Memory B cell (primary cell): Measurements from ENCODE around the gene DOC2A.

Source experiments
- ATAC-seq: fragments of 150-1000 bp; cut with Tn5 transposase; 2 replicates; pipeline ENCODE4 v1.10.0; 2021; ENCODE audit warnings: low read depth, mild to moderate bottlenecking, moderate library complexity
- DNase-seq, 2 donors: peaks; one replicate each; pipeline ENCODE4 v3.0.0; 2022; ENCODE audit warnings: low spot score in 2 of 2
- H3K27ac Mint-ChIP-seq: one replicate; pipeline ENCODE4 v1.8.0; 2022; ENCODE audit warnings: mild to moderate bottlenecking, moderate library complexity, mixed read lengths
- H3K27me3 Mint-ChIP-seq: one replicate; pipeline ENCODE4 v1.8.0; 2022; ENCODE audit warnings: mixed read lengths
- H3K36me3 Mint-ChIP-seq: one replicate; pipeline ENCODE4 v1.8.0; 2022; ENCODE audit warnings: mild to moderate bottlenecking, mixed read lengths
- H3K4me1 Mint-ChIP-seq: one replicate; pipeline ENCODE4 v1.8.0; 2022; ENCODE audit warnings: mixed read lengths
- H3K4me3 Mint-ChIP-seq: one replicate; pipeline ENCODE4 v1.8.0; 2022; ENCODE audit warnings: mild to moderate bottlenecking, moderate library complexity, mixed read lengths
- H3K9me3 Mint-ChIP-seq: one replicate; pipeline ENCODE4 v1.8.0; 2022; ENCODE audit warnings: mixed read lengths

The DOC2A gene

GRCh38 chr16:29983420-29984136, 27.2 kb downstream of the DOC2A start:
- no peak overlapping the region for H3K4me3 Mint-ChIP-seq
- no peaks in the 10 kb centered on the region for H3K9me3 Mint-ChIP-seq
- H3K27me3 Mint-ChIP-seq: no peaks in the 10 kb centered on the region
- no peak overlapping the region for H3K27ac Mint-ChIP-seq
- H3K4me1 Mint-ChIP-seq: no peaks in the 10 kb centered on the region
- peaks cover 43% of the 10 kb centered on the region for H3K36me3 Mint-ChIP-seq
- DNase-seq (no peak), ATAC-seq (no peak)

- Mint-ChIP-seq H3K9me3 (no peaks in the 10 kb centered on the region), H3K27me3 (no peaks in the 10 kb centered on the region), H3K4me1 (no peaks in the 10 kb centered on the region), H3K27ac (no peak overlapping the region), H3K36me3 (peaks cover 40% of the 10 kb centered on the region), H3K4me3 (no peak overlapping the region)
- DNase-seq (no peak), ATAC-seq (no peak)
Observed at GRCh38 chr16:29982560-29983419, 28.0 kb downstream of the DOC2A start.

GRCh38 chr16:29978564-29979270, 32.1 kb downstream of the DOC2A start:
- ATAC-seq (no peak), DNase-seq (no peak)
- peaks cover 15% of the 10 kb centered on the region for H3K4me1 Mint-ChIP-seq
- peaks cover 27% of the 10 kb centered on the region for H3K36me3 Mint-ChIP-seq
- no peaks in the 10 kb centered on the region for H3K27me3 Mint-ChIP-seq
- H3K9me3 Mint-ChIP-seq: no peaks in the 10 kb centered on the region
- no peak overlapping the region for H3K27ac Mint-ChIP-seq
- no peak overlapping the region for H3K4me3 Mint-ChIP-seq

- H3K27ac Mint-ChIP-seq: no peak overlapping the region
- no peaks in the 10 kb centered on the region for H3K9me3 Mint-ChIP-seq
- H3K4me3 Mint-ChIP-seq: no peak overlapping the region
- H3K27me3 Mint-ChIP-seq: no peaks in the 10 kb centered on the region
- H3K36me3 Mint-ChIP-seq: peaks cover 21% of the 10 kb centered on the region
- DNase-seq (no peak), ATAC-seq (no peak)
- H3K4me1 Mint-ChIP-seq: peaks cover 21% of the 10 kb centered on the region
Observed at GRCh38 chr16:29978081-29978480, 32.7 kb downstream of the DOC2A start.

- Mint-ChIP-seq H3K36me3 (peaks cover 19% of the 10 kb centered on the region), H3K4me1 (peaks cover 25% of the 10 kb centered on the region), H3K27ac (no peak overlapping the region), H3K4me3 (no peak overlapping the region), H3K27me3 (no peaks in the 10 kb centered on the region), H3K9me3 (no peaks in the 10 kb centered on the region)
- no peak for DNase-seq
- ATAC-seq: no peak
Observed at GRCh38 chr16:29977063-29977825, 33.6 kb downstream of the DOC2A start.

- H3K4me3 Mint-ChIP-seq: peak overlapping the region; percentile 100
- no peaks in the 10 kb centered on the region for H3K27me3 Mint-ChIP-seq
- peaks cover 25% of the 10 kb centered on the region for H3K4me1 Mint-ChIP-seq
- H3K9me3 Mint-ChIP-seq: no peaks in the 10 kb centered on the region
- ATAC-seq (no peak), DNase-seq (no peak)
- H3K36me3 Mint-ChIP-seq: peaks cover 17% of the 10 kb centered on the region
- peak overlapping the region; percentile 71 for H3K27ac Mint-ChIP-seq
Observed at GRCh38 chr16:29975811-29976511, 34.9 kb downstream of the DOC2A start.

GRCh38 chr16:29975134-29975538, 35.7 kb downstream of the DOC2A start:
- Mint-ChIP-seq H3K4me1 (peaks cover 25% of the 10 kb centered on the region), H3K27me3 (no peaks in the 10 kb centered on the region), H3K4me3 (peak overlapping the region; percentile 100), H3K27ac (peak overlapping the region; percentile 83), H3K36me3 (peaks cover 14% of the 10 kb centered on the region), H3K9me3 (no peaks in the 10 kb centered on the region)
- ATAC-seq (no peak), DNase-seq (no peak)

GRCh38 chr16:29974291-29975133, 36.3 kb downstream of the DOC2A start:
- no peaks in the 10 kb centered on the region for H3K27me3 Mint-ChIP-seq
- H3K4me3 Mint-ChIP-seq: peak overlapping the region; percentile 100
- ATAC-seq: no peak
- H3K27ac Mint-ChIP-seq: peak overlapping the region; percentile 97
- DNase-seq: no peak
- no peaks in the 10 kb centered on the region for H3K9me3 Mint-ChIP-seq
- peaks cover 25% of the 10 kb centered on the region for H3K4me1 Mint-ChIP-seq
- H3K36me3 Mint-ChIP-seq: peaks cover 12% of the 10 kb centered on the region

GRCh38 chr16:29973384-29974246, 37.2 kb downstream of the DOC2A start, which contains the start of gene TAOK2:
Gene TAOK2 (plus strand): TSS chr16:29973868. CDS start chr16:29977773, 3,905 bp downstream.
- Mint-ChIP-seq H3K36me3 (peaks cover 10% of the 10 kb centered on the region), H3K9me3 (no peaks in the 10 kb centered on the region), H3K4me3 (peak within 1 kb of the TSS; percentile 100), H3K27me3 (no peaks in the 10 kb centered on the region), H3K4me1 (peaks cover 28% of the 10 kb centered on the region), H3K27ac (peak within 1 kb of the TSS; percentile 97)
- ATAC-seq (peak; percentile 97), DNase-seq (peak; percentile 91 to 95)

- Mint-ChIP-seq H3K9me3 (no peaks in the 10 kb centered on the region), H3K4me1 (peaks cover 28% of the 10 kb centered on the region), H3K4me3 (peak overlapping the region; percentile 100), H3K27ac (peak overlapping the region; percentile 97), H3K36me3 (peaks cover 9% of the 10 kb centered on the region), H3K27me3 (no peaks in the 10 kb centered on the region)
- ATAC-seq (no peak), DNase-seq (no peak)
Observed at GRCh38 chr16:29972992-29973383, 37.8 kb downstream of the DOC2A start.

GRCh38 chr16:29972500-29972899, 38.3 kb downstream of the DOC2A start:
- peak overlapping the region; percentile 14 for H3K27ac Mint-ChIP-seq
- H3K4me3 Mint-ChIP-seq: peak overlapping the region; percentile 100
- peaks cover 9% of the 10 kb centered on the region for H3K36me3 Mint-ChIP-seq
- peaks cover 28% of the 10 kb centered on the region for H3K4me1 Mint-ChIP-seq
- no peaks in the 10 kb centered on the region for H3K9me3 Mint-ChIP-seq
- no peak for ATAC-seq
- no peak for DNase-seq
- no peaks in the 10 kb centered on the region for H3K27me3 Mint-ChIP-seq

GRCh38 chr16:29971304-29971703, 39.5 kb downstream of the DOC2A start:
- DNase-seq: no peak
- H3K4me1 Mint-ChIP-seq: peaks cover 28% of the 10 kb centered on the region
- no peaks in the 10 kb centered on the region for H3K9me3 Mint-ChIP-seq
- no peak for ATAC-seq
- no peaks in the 10 kb centered on the region for H3K27me3 Mint-ChIP-seq
- H3K27ac Mint-ChIP-seq: no peak overlapping the region
- no peak overlapping the region for H3K4me3 Mint-ChIP-seq
- H3K36me3 Mint-ChIP-seq: peaks cover 9% of the 10 kb centered on the region
